Measurements from ENCODE around the gene ABHD12B.

The ABHD12B gene

GRCh38 chr14:50953502-50953901 is 81.6 kb downstream of the ABHD12B start:
- H3K79me2 ChIP-seq (ENCODE audit: insufficient read depth, low read length), result no peaks in the 10 kb centered on the region
- peaks cover 10% of the 10 kb centered on the region for H3K4me1 ChIP-seq (ENCODE audit: insufficient read depth, low read length, severe bottlenecking)
- H3K9me2 ChIP-seq (ENCODE audit: low read depth, low read length), result no peaks in the 10 kb centered on the region
- H3K4me3 ChIP-seq (ENCODE audit: low read depth, low read length, poor library complexity, severe bottlenecking), result no peak overlapping the region
- H2AFZ ChIP-seq (ENCODE audit: low read length), result no peak overlapping the region
- no peaks in the 10 kb centered on the region for H3K27me3 ChIP-seq (ENCODE audit: insufficient read depth, low read length)
- TF ChIP-seq, protein P1, sequence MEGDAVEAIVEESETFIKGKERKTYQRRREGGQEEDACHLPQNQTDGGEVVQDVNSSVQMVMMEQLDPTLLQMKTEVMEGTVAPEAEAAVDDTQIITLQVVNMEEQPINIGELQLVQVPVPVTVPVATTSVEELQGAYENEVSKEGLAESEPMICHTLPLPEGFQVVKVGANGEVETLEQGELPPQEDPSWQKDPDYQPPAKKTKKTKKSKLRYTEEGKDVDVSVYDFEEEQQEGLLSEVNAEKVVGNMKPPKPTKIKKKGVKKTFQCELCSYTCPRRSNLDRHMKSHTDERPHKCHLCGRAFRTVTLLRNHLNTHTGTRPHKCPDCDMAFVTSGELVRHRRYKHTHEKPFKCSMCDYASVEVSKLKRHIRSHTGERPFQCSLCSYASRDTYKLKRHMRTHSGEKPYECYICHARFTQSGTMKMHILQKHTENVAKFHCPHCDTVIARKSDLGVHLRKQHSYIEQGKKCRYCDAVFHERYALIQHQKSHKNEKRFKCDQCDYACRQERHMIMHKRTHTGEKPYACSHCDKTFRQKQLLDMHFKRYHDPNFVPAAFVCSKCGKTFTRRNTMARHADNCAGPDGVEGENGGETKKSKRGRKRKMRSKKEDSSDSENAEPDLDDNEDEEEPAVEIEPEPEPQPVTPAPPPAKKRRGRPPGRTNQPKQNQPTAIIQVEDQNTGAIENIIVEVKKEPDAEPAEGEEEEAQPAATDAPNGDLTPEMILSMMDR (IDR thresholded peaks at IDR 0.05; ENCODE audit: low read length), result no peak
- TF ChIP-seq EZH2 (IDR thresholded peaks at IDR 0.05; ENCODE audit: borderline replicate concordance, low read length), result no peak
- no peaks in the 10 kb centered on the region for H4K20me1 ChIP-seq (ENCODE audit: insufficient read depth, low read length)
- no peaks in the 10 kb centered on the region for H3F3A ChIP-seq (ENCODE audit: insufficient read depth, low read length)
- no peaks in the 10 kb centered on the region for H3K9me3 ChIP-seq (ENCODE audit: low read length)
- H3K27ac ChIP-seq (ENCODE audit: low read depth, low read length, poor library complexity, severe bottlenecking), result no peak overlapping the region
- H3K9ac ChIP-seq (ENCODE audit: low read length), result no peak overlapping the region
- no peak overlapping the region for H3K4me2 ChIP-seq (ENCODE audit: low read length)
- no peaks in the 10 kb centered on the region for H3K36me3 ChIP-seq (ENCODE audit: insufficient read depth, low read length)
